HL-60 (cell line): ENCODE measurements around the gene TSC22D1.

Source experiments
- DNase-seq, 2 experiments: peaks; one replicate each; pipeline ENCODE4 v3.0.0-alpha.2; 2010 to 2020; ENCODE audit warnings: low read depth in 1 of 2, low spot score in 1 of 2
- H3K27ac ChIP-seq: fragments of 250-450 bp; sonication (Bioruptor Pico); replicated peaks from 2 replicates; pipeline ENCODE4 v1.5.1; 2020; ENCODE audit warnings: mild to moderate bottlenecking, moderate library complexity
- H3K27me3 ChIP-seq: fragments of 250-450 bp; sonication (Bioruptor Pico); 2 replicates; pipeline ENCODE4 v1.5.1; 2021; ENCODE audit warnings: mild to moderate bottlenecking, moderate library complexity; ENCODE audit not compliant: insufficient read depth, poor library complexity, severe bottlenecking
- H3K4me3 ChIP-seq: replicated peaks from 2 replicates; pipeline ENCODE4 v1.5.1; 2011; ENCODE audit warnings: mild to moderate bottlenecking, control low read depth, low read length; ENCODE audit not compliant: insufficient read depth
- CTCF ChIP-seq: IDR thresholded peaks from one replicate; pipeline ENCODE4 v1.5.1; 2011; ENCODE audit warnings: low read length, control low read depth, inconsistent platforms; ENCODE audit not compliant: insufficient read depth
- GABPA ChIP-seq: IDR thresholded peaks from 2 replicates; pipeline ENCODE4 v1.6.1; 2012; ENCODE audit warnings: low read depth
- POLR2AphosphoS5 ChIP-seq: IDR thresholded peaks from 2 replicates; pipeline ENCODE4 v1.6.1; 2012; ENCODE audit warnings: low read depth
- REST ChIP-seq: IDR thresholded peaks from 2 replicates; pipeline ENCODE4 v1.6.1; 2012; ENCODE audit warnings: low read depth; ENCODE audit not compliant: insufficient replicate concordance
- SPI1 ChIP-seq: IDR thresholded peaks from 2 replicates; pipeline ENCODE4 v1.6.1; 2012; ENCODE audit warnings: low read depth, mild to moderate bottlenecking, borderline replicate concordance

TSC22D1 gene

GRCh38 chr13:44471686-44472085, 104.4 kb downstream of the TSC22D1 start:
- DNase-seq = no peak
- TF ChIP-seq SPI1 (no peak), GABPA (no peak), CTCF (no peak), POLR2AphosphoS5 (no peak), REST (no peak)

GRCh38 chr13:44470638-44471562, 105.2 kb downstream of the TSC22D1 start:
- H3K27me3 ChIP-seq = no peaks in the 10 kb centered on the region
- no peak overlapping the region for H3K4me3 ChIP-seq
- TF ChIP-seq CTCF (no peak), GABPA (no peak), POLR2AphosphoS5 (no peak), SPI1 (no peak), REST (no peak)
- H3K27ac ChIP-seq = no peak overlapping the region
- no peak for DNase-seq

More at GRCh38 chr13:44471686-44472085, 104.4 kb downstream of the TSC22D1 start:
- Histone ChIP-seq H3K27me3 (no peaks in the 10 kb centered on the region), H3K4me3 (no peak overlapping the region), H3K27ac (no peak overlapping the region)

- no peak for DNase-seq
- no peak for TF ChIP-seq POLR2AphosphoS5
- TF ChIP-seq CTCF = no peak
- TF ChIP-seq REST = no peak
- TF ChIP-seq SPI1 = no peak
- TF ChIP-seq GABPA = no peak
- H3K27ac ChIP-seq = no peak overlapping the region
- H3K4me3 ChIP-seq = no peak overlapping the region
- H3K27me3 ChIP-seq = peaks cover 2% of the 10 kb centered on the region
Observed at GRCh38 chr13:44468874-44469273, 107.3 kb downstream of the TSC22D1 start.
